A549 (cell line): Measurements from ENCODE around the gene CCDC30. TPM values are rescaled to one million over a fixed set of nuclear protein-coding genes. Genes with fewer than 3 reads are reported as not detected.

ENCODE experiments used
- ATAC-seq, 2 experiments: fragments of 200-7000 bp in 1 of 2; fragments of >200 bp in 1 of 2; cut with Nextera tagmentation in 1 of 2; cut with Tn5 transposase in 1 of 2; 3 replicates each; pipeline versions ENCODE4 v1.8.0 to v1.9.1; 2018 to 2020; ENCODE audit warnings: mild to moderate bottlenecking in 1 of 2, moderate library complexity in 1 of 2
- CTCF ChIA-PET: fragments of 300-600 bp; sonication (Branson Sonifier 250); formaldehyde crosslinking; extraction: SDS; loops from one replicate; lab custom pipeline; 2021; ENCODE audit warnings: antibody characterized with exemption, inconsistent platforms; lab: Yijun Ruan, JAX
- POLR2A ChIA-PET: fragments of 350-600 bp; formaldehyde crosslinking; extraction: SDS; loops from one replicate; lab custom pipeline; 2021; ENCODE audit warnings: antibody characterized with exemption, inconsistent platforms; lab: Yijun Ruan, JAX
- DNase-seq, 2 experiments: peaks; one replicate each; pipeline versions ENCODE4 v3.0.0 to v3.0.0-alpha.2; 2011 to 2016; ENCODE audit warnings: low read depth in 1 of 2, low spot score in 1 of 2
- FAIRE-seq: peaks from 2 replicates; lab custom pipeline; 2011; peaks lifted over from hg19 to GRCh38; lab: Jason Lieb, UNC
- H3K27ac ChIP-seq, 2 experiments: fragments of >200 bp; sonication (Bioruptor Twin); formaldehyde crosslinking; 3 replicates each; pipeline ENCODE4 v1.5.1; 2016 to 2017
- H3K4me1 ChIP-seq: fragments of >200 bp; sonication (Bioruptor Twin); formaldehyde crosslinking; 3 replicates; pipeline ENCODE4 v1.6.1; 2016
- H3K4me2 ChIP-seq: fragments of >200 bp; sonication (Bioruptor Twin); formaldehyde crosslinking; 3 replicates; pipeline ENCODE4 v1.6.1; 2016
- H3K4me3 ChIP-seq: fragments of >200 bp; sonication (Bioruptor Twin); formaldehyde crosslinking; 3 replicates; pipeline ENCODE4 v1.5.1; 2016
- H3K9me3 ChIP-seq: fragments of >200 bp; sonication (Bioruptor Twin); formaldehyde crosslinking; 3 replicates; pipeline ENCODE4 v1.6.1; 2016
- CBX8 ChIP-seq: fragments of 200-600 bp; sonication (generic); IDR thresholded peaks from 2 replicates; pipeline ENCODE4 v1.6.1; 2016
- CHD2 ChIP-seq: fragments of 150-350 bp; IDR thresholded peaks from 2 replicates; pipeline ENCODE4 v1.6.1; 2014; ENCODE audit warnings: low read length; ENCODE audit not compliant: partially characterized antibody
- ESRRA ChIP-seq: fragments of 150-350 bp; IDR thresholded peaks from 2 replicates; pipeline ENCODE4 v1.6.1; 2014; ENCODE audit warnings: mild to moderate bottlenecking, low read length, borderline replicate concordance
- FOSB ChIP-seq: fragments of 250-450 bp; sonication (Bioruptor Pico); IDR thresholded peaks from 2 replicates; pipeline ENCODE4 v1.5.0; 2020; ENCODE audit warnings: mild to moderate bottlenecking, moderate library complexity
- FOSL2 ChIP-seq, 2 experiments: fragments of 450-650 bp in 1 of 2; fragments of >200 bp in 1 of 2; sonication (Bioruptor Twin) in 1 of 2; formaldehyde crosslinking; IDR thresholded peaks; 2 replicates each; pipeline versions ENCODE4 v1.5.0 to v1.6.1; 2016 to 2020; ENCODE audit warnings: mild to moderate bottlenecking in 1 of 2, moderate library complexity in 1 of 2
- FOXS1 ChIP-seq: fragments of 250-450 bp; sonication (Bioruptor Pico); IDR thresholded peaks from 2 replicates; pipeline ENCODE4 v1.5.0; 2020; ENCODE audit warnings: mild to moderate bottlenecking, moderate library complexity
- GATA3 ChIP-seq: IDR thresholded peaks from 2 replicates; pipeline ENCODE4 v1.6.1; 2012; ENCODE audit warnings: borderline replicate concordance
- HEYL ChIP-seq: fragments of 250-450 bp; sonication (Bioruptor Pico); IDR thresholded peaks from 2 replicates; pipeline ENCODE4 v1.8.0; 2021; ENCODE audit warnings: mild to moderate bottlenecking, moderate library complexity
- MYC ChIP-seq: IDR thresholded peaks from 2 replicates; pipeline ENCODE4 v1.6.1; 2012; ENCODE audit warnings: mild to moderate bottlenecking, inconsistent platforms, low read length, improper control_type of control experiment, borderline replicate concordance
- NPAS2 ChIP-seq: fragments of 250-450 bp; sonication (Bioruptor Pico); IDR thresholded peaks from 2 replicates; pipeline ENCODE4 v1.8.0; 2022; ENCODE audit warnings: mild to moderate bottlenecking, moderate library complexity, borderline replicate concordance
- NR3C1 ChIP-seq: fragments of >200 bp; sonication (Bioruptor Twin); formaldehyde crosslinking; IDR thresholded peaks from 3 replicates; pipeline ENCODE4 v1.6.1; 2017
- PHF8 ChIP-seq: fragments of 200-600 bp; sonication (generic); IDR thresholded peaks from 2 replicates; pipeline ENCODE4 v1.6.1; 2016; ENCODE audit warnings: low read depth, mild to moderate bottlenecking, antibody characterized with exemption, moderate library complexity, borderline replicate concordance
- POLR2AphosphoS2 ChIP-seq: conservative IDR thresholded peaks from 2 replicates; pipeline ENCODE4 v1.6.1; 2012; ENCODE audit warnings: low read length, improper control_type of control experiment, inconsistent platforms
- RARB ChIP-seq: fragments of 250-450 bp; sonication (Bioruptor Pico); IDR thresholded peaks from 2 replicates; pipeline ENCODE4 v1.8.0; 2021; ENCODE audit warnings: mild to moderate bottlenecking, moderate library complexity
- RFX5 ChIP-seq: fragments of 450-650 bp; IDR thresholded peaks from 2 replicates; pipeline ENCODE4 v1.7.1; 2014; ENCODE audit warnings: antibody characterized with exemption, mild to moderate bottlenecking, moderate library complexity
- RNF2 ChIP-seq: fragments of 200-600 bp; sonication (generic); IDR thresholded peaks from 2 replicates; pipeline ENCODE4 v1.6.1; 2016; ENCODE audit warnings: low read depth, mild to moderate bottlenecking, antibody characterized with exemption, moderate library complexity, borderline replicate concordance
- TFCP2L1 ChIP-seq: fragments of 250-450 bp; sonication (Bioruptor Pico); IDR thresholded peaks from 2 replicates; pipeline ENCODE4 v1.5.0; 2021; ENCODE audit warnings: mild to moderate bottlenecking
- ZC3H11A ChIP-seq: fragments of 450-650 bp; IDR thresholded peaks from 2 replicates; pipeline ENCODE4 v1.6.1; 2014; ENCODE audit warnings: antibody characterized with exemption, mild to moderate bottlenecking
- ZFP36 ChIP-seq: fragments of 450-650 bp; IDR thresholded peaks from 2 replicates; pipeline ENCODE4 v1.6.1; 2014; ENCODE audit warnings: borderline replicate concordance; ENCODE audit not compliant: partially characterized antibody
- ZSCAN20 ChIP-seq: fragments of 250-450 bp; sonication (Bioruptor Pico); IDR thresholded peaks from 2 replicates; pipeline ENCODE4 v1.8.0; 2022; ENCODE audit warnings: mild to moderate bottlenecking, moderate library complexity
- WGBS: methylation state at CpG from one replicate; pipeline ENCODE4 v1.1.6; 2017; ENCODE audit errors: missing lambda C conversion rate; 5-methylcytosine and 5-hydroxymethylcytosine counted together
- polyA plus RNA-seq, 4 experiments: library from polyadenylated mRNA; depleted of rRNA in 3 of 4; stranded (reverse); fragments of >200 nt; fragmentation: RNase III in 1 of 4; extraction: RNeasy Plus Mini Kit Qiagen cat#74134 plus additional on column Dnase treatment in 1 of 4; gene quantifications; 2 replicates in 3 of 4; 3 replicates in 1 of 4; pipeline ENCODE4 v1.2.3, GENCODE V29; 2011 to 2017
- TF ChIP-seq, protein P1 (sequence below): fragments of >200 bp; sonication (Bioruptor Twin); formaldehyde crosslinking; IDR thresholded peaks from 3 replicates; pipeline ENCODE4 v1.5.1; 2016
- TF ChIP-seq, protein P2 (sequence below): IDR thresholded peaks from 2 replicates; pipeline ENCODE4 v1.6.1; 2012; ENCODE audit warnings: low read depth, borderline replicate concordance
- TF ChIP-seq, protein P3 (sequence below): fragments of >200 bp; sonication (Bioruptor Twin); formaldehyde crosslinking; IDR thresholded peaks from 2 replicates; pipeline ENCODE4 v1.6.1; 2016
- TF ChIP-seq, protein P4 (sequence below): fragments of >200 bp; sonication (Bioruptor Twin); formaldehyde crosslinking; IDR thresholded peaks from 3 replicates; pipeline ENCODE4 v1.6.1; 2016
- TF ChIP-seq, protein P5 (sequence below): IDR thresholded peaks from 2 replicates; pipeline ENCODE4 v1.6.1; 2012
- TF ChIP-seq, protein P6 (sequence below): fragments of 250-450 bp; sonication (Bioruptor Pico); IDR thresholded peaks from 2 replicates; pipeline ENCODE4 v1.5.0; 2021; ENCODE audit warnings: mild to moderate bottlenecking, moderate library complexity, borderline replicate concordance

The CCDC30 gene
- polyA plus RNA-seq, 2 of the 4 experiments (the other 2 are of a cell fraction) = 0.75 to 1.6 TPM

DNA sequence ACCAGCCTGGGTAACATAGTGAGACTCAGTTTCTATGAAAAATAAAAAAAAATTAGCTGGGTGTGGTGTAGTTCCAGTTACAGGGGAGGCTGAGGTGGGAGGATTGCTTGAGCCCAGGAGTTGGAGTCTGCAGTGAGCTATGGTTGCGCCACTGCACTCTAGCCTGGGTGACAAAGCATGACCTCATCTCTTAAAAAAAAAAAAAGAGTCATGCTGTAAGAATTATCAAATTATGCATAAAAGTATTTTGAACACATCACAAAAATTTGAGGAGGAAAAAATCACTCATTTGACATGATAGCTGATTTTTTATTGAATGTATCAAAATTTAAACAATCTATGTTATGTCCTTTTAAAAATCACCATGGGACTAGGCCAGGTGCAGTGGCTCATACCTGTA is 17.8 kb downstream of the CCDC30 start:
- ChIA-PET POLR2A (no interaction called here), CTCF (interaction anchor here (0.6 to 0.7 kb wide), 2 partner anchors 8 to 844 kb away, joined by 3 to 4 read pairs; no protein-coding TSS in a partner anchor)
- FAIRE-seq (no peak), ATAC-seq (no peak), DNase-seq (no peak)
- H3K4me3 ChIP-seq = no peak overlapping the region
- TF ChIP-seq CHD2 (no peak), TFCP2L1 (CRISPR knock-in tag) (no peak), RFX5 (no peak), HEYL (no peak), CBX8 (no peak), ZC3H11A (no peak), FOSL2 (IDR thresholded peaks at IDR 0.05) (no peak), FOSL2 (CRISPR knock-in tag; IDR thresholded peaks at IDR 0.05) (no peak), RARB (no peak), ZFP36 (no peak), NR3C1 (no peak), RNF2 (no peak), ESRRA (no peak)
- TF ChIP-seq, protein P1, sequence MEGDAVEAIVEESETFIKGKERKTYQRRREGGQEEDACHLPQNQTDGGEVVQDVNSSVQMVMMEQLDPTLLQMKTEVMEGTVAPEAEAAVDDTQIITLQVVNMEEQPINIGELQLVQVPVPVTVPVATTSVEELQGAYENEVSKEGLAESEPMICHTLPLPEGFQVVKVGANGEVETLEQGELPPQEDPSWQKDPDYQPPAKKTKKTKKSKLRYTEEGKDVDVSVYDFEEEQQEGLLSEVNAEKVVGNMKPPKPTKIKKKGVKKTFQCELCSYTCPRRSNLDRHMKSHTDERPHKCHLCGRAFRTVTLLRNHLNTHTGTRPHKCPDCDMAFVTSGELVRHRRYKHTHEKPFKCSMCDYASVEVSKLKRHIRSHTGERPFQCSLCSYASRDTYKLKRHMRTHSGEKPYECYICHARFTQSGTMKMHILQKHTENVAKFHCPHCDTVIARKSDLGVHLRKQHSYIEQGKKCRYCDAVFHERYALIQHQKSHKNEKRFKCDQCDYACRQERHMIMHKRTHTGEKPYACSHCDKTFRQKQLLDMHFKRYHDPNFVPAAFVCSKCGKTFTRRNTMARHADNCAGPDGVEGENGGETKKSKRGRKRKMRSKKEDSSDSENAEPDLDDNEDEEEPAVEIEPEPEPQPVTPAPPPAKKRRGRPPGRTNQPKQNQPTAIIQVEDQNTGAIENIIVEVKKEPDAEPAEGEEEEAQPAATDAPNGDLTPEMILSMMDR = no peak
- TF ChIP-seq, protein P2, sequence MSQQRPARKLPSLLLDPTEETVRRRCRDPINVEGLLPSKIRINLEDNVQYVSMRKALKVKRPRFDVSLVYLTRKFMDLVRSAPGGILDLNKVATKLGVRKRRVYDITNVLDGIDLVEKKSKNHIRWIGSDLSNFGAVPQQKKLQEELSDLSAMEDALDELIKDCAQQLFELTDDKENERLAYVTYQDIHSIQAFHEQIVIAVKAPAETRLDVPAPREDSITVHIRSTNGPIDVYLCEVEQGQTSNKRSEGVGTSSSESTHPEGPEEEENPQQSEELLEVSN = no peak
- TF ChIP-seq, protein P3, sequence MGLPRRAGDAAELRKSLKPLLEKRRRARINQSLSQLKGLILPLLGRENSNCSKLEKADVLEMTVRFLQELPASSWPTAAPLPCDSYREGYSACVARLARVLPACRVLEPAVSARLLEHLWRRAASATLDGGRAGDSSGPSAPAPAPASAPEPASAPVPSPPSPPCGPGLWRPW = no peak
- TF ChIP-seq, protein P4, sequence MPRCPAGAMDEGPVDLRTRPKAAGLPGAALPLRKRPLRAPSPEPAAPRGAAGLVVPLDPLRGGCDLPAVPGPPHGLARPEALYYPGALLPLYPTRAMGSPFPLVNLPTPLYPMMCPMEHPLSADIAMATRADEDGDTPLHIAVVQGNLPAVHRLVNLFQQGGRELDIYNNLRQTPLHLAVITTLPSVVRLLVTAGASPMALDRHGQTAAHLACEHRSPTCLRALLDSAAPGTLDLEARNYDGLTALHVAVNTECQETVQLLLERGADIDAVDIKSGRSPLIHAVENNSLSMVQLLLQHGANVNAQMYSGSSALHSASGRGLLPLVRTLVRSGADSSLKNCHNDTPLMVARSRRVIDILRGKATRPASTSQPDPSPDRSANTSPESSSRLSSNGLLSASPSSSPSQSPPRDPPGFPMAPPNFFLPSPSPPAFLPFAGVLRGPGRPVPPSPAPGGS = no peak
- H3K4me1 ChIP-seq = peaks cover 6% of the 10 kb centered on the region; the same call in 1 of the 3 replicates
- no peak overlapping the region for H3K27ac ChIP-seq
- no peaks in the 10 kb centered on the region for H3K9me3 ChIP-seq
- 100% methylated on average over 1 of the region's 1 CpG for WGBS
- no peak overlapping the region for H3K4me2 ChIP-seq

DNA sequence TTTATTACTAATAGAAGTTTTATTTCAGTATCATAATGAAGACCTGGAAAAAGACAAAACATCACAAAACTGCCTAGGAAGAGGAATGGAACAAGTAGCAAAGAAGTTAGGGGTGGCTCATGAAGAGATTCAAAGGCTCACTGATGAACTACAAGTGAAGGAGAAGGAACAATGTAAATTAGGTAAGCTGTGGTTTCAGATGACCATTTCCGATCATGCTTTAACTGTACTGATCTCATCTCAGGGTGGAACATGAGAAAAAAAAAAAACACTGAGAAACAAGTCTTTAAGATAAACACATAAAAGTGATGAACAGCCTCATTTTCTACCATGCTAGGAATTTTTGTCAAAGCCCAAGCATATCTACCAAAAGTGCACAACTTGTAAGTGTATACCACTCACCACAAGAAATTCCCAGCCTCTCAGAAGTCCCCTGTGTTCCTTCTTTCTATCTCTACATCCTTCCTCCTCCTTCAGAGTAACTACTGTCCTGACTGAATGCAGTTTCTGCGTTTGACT is 19.6 kb downstream of the CCDC30 start:
- Histone ChIP-seq H3K27ac (no peak overlapping the region), H3K4me3 (no peak overlapping the region), H3K4me2 (no peak overlapping the region), H3K4me1 (peaks cover 6% of the 10 kb centered on the region; the same call in 1 of the 3 replicates), H3K9me3 (no peaks in the 10 kb centered on the region)
- POLR2A ChIA-PET = no interaction called here
- CTCF ChIA-PET = no interaction called here
- TF ChIP-seq FOXS1 (CRISPR knock-in tag) (no peak), POLR2AphosphoS2 (no peak), FOSL2 (IDR thresholded peaks at IDR 0.05) (no peak), FOSL2 (CRISPR knock-in tag; IDR thresholded peaks at IDR 0.05) (no peak), PHF8 (no peak), ZSCAN20 (CRISPR knock-in tag) (no peak), HEYL (no peak), FOSB (CRISPR knock-in tag) (no peak), NPAS2 (CRISPR knock-in tag) (no peak), ZFP36 (no peak), GATA3 (no peak), MYC (no peak), ESRRA (no peak)
- TF ChIP-seq, protein P5, sequence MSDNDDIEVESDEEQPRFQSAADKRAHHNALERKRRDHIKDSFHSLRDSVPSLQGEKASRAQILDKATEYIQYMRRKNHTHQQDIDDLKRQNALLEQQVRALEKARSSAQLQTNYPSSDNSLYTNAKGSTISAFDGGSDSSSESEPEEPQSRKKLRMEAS = no peak
- TF ChIP-seq, protein P6, sequence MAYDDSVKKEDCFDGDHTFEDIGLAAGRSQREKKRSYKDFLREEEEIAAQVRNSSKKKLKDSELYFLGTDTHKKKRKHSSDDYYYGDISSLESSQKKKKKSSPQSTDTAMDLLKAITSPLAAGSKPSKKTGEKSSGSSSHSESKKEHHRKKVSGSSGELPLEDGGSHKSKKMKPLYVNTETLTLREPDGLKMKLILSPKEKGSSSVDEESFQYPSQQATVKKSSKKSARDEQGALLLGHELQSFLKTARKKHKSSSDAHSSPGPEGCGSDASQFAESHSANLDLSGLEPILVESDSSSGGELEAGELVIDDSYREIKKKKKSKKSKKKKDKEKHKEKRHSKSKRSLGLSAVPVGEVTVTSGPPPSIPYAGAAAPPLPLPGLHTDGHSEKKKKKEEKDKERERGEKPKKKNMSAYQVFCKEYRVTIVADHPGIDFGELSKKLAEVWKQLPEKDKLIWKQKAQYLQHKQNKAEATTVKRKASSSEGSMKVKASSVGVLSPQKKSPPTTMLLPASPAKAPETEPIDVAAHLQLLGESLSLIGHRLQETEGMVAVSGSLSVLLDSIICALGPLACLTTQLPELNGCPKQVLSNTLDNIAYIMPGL = no peak
- FAIRE-seq (no peak), ATAC-seq (no peak), DNase-seq (no peak)
- WGBS = 79% methylated on average over 2 of the region's 2 CpGs
